NK-92 treated with Interleukin-12 subunit alpha and Interleukin-12 subunit beta, amount 100 ng/mL, for 24 hours (cell line): ENCODE measurements around the gene MAP1LC3C.

ENCODE experiments used
- DNase-seq: peaks from one replicate; lab custom pipeline; 2025; lab: John Stamatoyannopoulos, UW

Gene MAP1LC3C

DNA sequence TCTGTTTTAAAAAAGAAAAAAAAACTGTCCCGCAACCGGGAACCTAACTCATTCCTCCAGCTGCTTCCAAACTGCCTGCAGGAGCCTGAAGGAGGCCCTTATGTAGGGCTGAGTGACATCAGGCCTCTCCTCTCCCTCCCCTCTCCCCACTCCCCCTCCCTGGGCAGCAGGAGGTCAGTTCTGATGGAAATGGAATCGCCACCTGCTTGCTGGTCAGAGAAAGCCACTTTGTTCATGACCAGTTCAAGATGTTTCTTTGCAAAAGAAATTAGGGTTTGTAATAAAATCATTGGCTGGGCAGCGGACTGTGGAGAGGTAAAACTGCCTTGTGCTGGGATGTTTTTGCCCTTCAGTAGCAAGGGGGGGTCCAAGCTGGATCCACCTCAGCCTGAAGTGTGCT lies at the start of gene MAP1LC3C:
Gene MAP1LC3C, minus strand, starts transcription at position 73 of the 400 bp plus-strand sequence. CDS start 90 bp downstream, outside the sequence.
- DNase-seq: no peak

DNA sequence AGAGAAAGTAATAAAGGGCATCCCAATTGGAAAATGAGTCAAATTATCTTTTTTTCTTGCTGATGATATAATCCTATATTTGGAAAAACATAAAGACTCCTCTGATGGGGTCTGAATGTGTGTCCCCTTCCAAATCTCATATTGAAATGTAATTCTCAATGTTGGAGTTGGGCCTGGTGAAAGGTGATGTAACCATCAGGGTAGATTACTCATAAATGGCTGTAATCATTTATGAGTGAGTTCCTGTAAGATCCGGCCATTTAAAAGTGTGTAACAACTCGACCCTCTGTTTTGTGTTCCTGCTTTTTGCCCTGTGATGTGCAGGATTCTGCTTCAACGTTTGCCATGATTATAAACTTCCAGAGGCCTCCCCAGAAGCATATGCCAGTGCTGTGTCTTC lies 44.3 kb upstream of the MAP1LC3C start:
- no peak for DNase-seq

DNA sequence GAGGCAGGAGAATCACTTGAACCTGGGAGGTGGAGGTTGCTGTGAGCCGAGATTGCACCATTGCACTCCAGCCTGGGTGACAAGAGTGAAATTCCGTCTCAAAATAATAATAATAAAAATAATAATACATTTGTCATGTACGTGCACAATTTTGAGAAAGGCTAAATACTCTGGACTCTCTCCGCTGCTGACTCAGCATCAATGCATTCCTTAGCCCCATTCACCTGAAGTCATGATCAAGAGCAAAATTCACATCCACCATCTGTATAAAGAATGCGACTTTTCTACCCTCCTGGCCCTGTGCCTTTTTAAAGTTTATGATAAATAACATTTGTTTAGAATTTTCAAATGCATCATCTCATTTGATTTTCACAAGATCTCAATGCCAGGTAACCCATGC lies 35.5 kb upstream of the MAP1LC3C start:
- DNase-seq: no peak

DNA sequence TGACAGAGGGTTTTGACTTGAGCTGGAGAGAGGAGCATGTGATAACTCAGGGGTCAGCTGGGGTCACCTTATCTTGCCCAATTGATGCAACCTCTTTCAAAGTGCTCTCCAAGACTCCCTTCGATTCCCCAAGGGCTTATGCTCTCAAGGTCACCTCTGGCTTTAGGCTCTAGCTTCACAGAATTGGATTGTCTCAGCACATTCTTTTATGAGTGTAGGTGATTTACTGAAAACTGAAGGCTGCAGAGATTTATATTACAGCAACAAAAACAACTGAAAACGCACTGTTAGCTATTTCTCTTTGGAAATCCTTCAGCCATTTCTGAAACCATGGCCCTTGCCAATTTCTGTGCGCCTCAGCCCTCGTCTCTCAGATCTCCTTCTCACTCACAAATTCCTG lies 34.5 kb upstream of the MAP1LC3C start:
- no peak for DNase-seq

DNA sequence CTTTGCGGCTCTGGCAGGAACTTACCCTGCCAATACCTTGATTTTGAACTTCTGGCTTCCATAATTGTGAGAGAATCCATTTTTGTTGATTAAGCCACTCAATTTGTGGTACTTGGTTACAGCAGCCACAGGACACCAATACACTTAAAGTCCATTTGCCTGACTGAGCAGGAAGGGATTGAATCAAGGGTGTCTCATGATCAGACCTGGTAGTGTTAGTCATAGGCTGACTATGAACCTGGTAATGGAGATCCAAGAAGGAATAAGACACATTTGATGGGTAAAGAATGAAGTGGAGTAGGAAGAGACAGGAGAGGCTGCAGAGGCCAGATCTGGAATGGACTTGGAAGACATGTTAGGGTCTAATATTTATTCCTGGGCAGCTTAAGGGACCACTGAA lies 31.2 kb upstream of the MAP1LC3C start:
- no peak for DNase-seq

DNA sequence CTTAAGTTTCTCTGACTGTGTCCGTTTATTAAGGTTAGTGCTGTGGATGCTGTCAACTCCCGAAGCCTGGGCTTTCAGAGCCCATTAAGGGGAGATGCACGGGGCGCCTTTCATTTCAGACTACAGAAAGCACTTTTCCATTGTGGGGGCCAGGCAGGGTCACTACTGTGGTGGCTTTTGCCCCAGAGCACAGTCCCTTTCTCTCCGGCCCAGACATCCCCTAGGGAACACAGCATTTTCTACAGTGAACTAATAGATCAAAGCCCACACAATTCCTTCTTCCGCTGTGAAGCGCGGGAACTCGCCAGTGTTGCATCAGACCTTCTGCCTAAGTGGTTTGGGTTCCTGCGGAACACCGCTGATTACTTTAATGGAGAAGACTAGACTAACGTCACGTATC lies 26.8 kb upstream of the MAP1LC3C start:
- DNase-seq: no peak

DNA sequence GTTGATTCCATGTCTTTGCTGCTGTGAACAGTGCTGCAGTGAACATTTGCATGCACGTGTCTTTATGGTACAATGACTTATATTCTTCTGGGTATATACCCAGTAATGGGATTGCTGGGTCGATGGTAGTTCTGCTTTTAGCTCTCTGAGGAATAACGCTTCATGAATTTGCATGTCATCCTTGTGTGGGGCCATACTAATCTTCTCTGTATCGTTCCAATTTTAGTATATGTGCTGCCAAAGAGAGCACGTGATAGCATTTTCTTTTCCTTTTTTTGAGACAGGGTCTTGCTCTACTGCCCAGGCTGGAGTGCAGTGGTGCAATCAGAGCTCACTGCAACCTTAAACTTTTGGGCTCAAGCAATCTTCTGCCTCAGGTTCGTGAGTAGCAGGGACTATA lies 24.9 kb upstream of the MAP1LC3C start:
- DNase-seq: no peak

DNA sequence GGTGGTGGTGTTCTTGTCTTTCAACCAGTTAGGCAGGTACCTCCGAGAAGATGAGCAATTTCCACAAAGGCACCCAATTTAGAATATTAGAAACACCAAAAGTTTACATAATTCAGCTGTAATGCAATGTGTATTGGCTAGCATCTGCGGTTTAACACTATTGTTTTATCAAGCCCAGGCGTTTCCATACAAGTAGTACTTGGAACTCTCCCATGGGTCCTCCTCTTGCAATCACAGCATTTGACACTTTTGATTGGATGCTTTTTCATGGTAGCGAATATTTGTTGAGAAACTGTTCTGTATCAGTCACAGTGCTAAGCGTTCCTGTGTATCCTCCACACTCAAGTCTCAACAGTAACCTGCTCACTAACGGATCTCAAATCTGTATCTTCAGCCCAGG lies 20.1 kb upstream of the MAP1LC3C start:
- no peak for DNase-seq

DNA sequence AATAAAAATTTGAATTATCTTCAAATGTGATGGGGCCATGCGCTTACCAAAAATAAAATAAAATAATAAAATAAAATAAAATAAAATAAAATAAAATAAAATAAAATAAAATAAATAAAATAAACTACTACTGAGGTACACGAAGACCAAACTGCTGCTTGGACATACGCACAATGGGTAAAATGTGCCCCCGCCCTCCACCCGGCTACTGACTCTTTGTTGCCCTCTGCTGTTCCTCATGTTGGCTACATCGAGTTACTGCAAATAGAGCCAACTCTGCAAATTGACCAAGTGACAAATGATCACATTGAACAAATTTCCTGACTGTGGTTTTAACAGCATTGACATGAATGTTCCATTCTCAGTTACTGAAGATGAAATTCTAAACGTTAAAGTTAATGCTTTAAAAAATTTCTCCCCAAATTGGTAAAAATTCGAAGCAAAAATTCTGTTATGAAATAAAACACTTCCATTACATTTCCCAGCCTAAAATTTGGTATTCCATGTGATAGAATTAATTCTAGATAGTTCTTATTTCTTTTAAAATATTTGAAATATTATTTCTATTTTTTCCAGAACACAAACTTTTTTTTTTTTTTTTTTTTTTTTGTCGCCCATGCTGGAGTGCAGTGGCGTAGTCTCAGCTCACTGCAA lies 18.8 kb upstream of the MAP1LC3C start:
- DNase-seq: peak; percentile 18

DNA sequence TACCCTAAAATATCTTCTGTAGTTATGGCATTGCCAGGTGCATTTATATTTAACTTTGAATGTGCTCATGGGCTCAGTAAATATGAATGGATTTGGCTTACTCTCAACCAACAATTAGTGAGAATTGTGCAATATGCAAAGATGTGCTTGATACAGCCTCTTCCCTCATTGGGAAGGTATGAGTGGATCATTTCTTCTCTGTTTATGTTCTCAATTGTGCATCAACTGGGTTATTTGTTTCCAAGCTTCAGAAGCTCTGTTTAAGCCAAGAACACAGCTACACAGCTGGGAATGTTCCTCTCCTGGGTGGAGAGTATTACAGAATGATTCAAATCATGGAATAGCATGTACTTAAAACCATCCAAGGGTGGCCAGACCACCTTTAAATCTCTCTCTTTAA lies 17.6 kb upstream of the MAP1LC3C start:
- no peak for DNase-seq

DNA sequence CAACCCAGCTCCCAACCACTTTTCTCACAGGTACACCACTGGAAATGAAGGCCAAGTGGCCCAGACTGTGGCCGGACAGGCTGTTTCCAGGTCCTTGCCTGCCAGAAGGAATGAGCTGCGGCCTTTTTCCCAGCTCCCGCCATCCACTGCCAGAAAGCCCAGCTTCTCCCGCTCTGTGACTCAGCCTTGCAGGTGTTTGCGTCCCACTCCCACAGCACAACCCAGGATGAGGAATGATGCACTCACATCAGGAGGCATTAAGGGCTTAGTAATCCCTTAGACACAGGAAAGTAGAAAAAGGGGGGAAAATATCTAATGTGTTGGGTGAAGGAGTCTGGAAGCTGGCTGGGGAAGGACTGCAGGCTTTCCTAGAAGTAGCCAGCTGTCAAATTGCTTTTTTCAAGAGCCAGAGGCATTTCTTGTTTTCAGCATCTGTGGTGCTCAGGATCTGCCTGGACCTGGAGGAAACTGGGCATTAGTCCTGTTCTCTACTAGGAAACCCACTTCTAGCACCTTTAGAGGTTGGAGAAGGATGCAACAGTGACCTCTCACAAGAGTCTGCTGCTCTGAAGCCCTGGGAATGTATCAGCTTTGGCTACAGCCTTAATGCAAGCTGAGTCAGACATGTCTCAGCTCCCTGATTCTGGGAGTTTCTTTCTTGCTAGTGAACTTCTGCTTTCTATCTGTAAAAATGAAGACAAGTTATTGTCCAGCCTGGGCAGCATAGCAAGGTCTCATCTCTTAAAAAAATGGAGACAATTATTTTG lies 13.2 kb upstream of the MAP1LC3C start:
- no peak for DNase-seq

DNA sequence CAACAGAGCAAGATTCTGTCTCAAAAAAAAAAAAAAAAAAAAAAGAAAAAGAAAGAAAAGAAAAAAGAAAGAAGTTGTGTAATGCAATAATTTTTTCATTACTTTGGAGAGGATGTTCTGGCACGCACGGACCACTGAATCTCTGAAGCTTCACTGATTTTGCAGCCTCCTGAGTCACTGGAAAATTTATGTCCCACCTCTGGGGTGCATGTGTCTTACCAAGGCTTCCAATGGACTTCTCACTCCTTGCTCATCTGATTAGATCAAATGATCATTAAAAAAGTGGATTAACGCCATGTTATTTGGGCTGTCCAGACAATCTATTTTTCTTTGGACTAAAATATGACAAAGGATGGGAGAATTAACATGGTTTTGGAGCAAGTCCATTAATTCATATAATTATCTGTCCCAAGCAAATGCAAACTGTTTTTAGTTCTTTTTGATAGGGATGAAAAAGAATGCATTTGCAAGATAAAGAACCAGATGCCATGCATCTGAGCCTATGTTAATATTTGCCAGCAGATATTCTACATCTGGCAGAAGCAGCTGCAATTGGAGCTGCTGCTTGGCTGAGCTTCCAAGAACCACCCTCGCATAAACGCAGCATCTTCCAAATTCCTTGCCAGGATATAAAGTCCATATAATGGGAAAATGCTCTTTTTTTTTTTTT lies 10.1 kb upstream of the MAP1LC3C start:
- DNase-seq: no peak

DNA sequence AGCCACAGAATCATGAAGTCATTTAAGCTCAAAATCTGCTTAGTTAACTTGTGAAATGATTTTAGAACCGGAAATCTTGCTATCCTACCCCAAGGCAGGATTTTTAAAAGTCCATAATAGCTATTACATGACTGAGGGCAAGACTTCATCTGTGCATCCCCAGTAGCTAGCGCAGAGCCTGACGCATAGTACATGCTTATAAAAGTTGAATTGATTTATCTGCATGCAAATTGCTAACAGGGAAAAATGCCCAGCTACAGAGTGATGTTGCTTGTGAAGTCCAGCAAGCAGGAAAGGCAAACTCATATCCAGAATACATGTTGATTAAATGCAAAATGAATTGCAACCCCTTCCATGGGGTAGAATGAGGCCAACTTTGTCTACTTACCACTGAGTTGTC lies 8.1 kb upstream of the MAP1LC3C start:
- no peak for DNase-seq

DNA sequence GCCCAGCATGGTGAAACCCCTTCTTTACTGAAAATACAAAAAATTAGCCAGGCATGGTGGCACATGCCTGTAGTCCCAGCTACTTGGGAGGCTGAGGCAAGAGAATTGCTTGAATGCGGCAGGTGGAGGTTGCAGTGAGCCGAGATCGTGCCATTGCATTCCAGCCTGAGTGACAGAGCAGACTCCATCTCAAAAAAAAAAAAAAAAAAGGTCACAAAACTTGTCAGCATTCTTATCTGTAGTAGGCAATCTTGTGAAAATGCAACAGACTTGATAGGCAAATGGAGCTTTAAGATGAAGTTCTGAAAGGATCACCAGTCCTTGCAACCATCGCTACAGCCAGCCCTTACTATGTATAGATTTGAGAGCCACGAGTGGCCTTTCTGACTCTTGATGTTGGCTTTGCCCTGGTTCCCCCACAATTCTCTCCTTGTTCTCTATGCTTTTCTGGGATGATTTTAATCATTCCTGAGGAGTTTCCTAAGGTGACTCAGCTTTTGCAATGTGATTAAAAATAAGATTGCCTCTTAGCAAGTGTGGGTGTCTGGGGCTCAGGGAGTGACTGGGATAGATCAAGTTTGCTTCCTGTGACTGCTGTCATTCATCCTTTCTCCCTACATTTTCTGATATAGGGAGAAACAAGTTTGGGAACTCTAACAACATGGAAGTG lies 7.1 kb upstream of the MAP1LC3C start:
- no peak for DNase-seq

DNA sequence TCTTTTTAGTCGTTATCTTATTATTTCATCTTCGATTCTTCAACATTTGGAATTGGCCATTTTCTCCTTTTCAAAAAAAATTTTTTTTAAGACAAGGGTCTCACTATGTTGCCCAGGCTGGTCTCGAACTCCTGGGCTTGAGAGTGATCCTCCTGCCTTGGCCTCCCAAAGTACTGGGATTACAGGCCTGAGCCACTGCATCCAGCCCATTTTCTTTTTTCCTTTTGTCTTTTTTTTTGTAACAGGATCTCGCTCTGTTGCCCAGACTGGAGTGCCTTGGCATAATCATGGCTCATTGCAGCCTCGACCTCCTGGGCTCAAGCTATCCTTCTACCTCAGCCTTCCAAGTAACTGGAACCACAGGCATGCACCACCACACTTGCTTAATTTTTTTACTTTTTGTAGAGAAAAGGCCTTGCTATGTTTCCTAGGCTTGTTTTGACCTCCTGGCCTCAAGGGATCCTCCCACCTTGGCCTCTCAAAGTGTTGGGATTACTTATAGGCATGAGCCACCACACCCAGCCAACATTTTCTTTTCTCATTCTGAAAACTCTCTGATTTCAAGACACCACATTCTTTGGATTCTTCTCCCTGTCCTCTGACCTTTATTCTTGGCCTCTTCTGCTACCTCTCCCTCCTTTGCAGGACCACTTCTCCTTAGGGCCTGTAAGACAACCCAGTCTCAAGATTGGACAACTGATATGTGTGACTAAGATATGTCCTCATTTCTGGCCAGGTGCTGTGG lies 6.0 kb upstream of the MAP1LC3C start:
- DNase-seq: no peak

DNA sequence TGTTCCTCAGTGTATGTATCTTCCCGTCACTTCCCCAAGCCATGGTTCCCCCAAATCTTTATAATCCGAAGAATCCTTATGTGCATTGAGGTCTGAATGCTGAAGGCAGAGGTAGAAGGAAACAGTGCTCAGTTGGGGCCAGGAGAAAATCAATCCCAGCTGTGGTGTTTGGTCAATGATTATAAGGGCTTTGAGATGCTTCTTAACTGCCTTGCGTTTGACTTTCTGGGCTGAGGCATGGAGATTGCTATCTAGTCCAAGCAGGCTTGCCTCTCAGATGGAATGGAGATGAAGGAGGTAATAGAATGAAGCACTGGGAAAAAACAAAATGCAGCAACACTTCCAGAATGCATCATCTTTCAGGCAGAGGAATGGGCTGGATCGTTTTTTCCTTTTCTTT lies 3.6 kb upstream of the MAP1LC3C start:
- no peak for DNase-seq

DNA sequence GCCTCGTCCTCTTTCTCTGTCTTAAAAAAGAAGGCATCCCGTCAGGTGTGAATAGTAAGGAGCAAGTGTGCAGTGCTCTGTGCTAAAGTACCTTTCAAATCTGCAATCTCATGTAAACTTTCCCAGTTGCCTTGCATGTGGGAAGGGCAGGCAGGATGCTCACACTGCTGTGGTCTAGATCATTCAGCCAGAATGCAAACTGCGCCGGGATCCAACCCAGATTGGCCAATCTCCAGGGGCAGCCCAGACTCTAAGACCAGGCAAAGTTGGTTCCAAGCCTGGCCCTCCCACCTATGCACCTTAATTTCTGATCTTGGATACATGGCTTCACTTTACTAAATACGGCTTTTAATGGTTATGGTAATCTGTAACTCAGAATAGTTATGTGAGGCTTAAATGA lies 3.2 kb upstream of the MAP1LC3C start:
- DNase-seq: no peak

DNA sequence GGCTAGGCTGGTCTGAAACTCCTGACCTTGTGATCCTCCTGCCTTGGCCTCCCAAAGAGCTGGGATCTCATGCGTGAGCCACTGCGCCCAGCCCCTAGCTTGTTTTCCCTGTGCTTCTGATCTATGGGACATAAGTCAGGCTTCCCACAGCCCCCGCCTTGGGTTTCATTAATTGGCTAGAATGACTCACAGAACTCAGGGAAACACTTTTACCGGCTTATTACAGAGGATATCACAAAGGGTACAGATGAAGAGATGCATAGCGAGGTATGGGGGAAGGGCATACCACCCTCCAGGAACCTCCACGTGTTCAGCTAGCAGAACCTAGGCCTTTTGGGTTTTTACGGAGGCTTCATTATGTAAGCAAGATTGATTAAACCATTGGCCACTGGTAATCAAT lies 1.5 kb upstream of the MAP1LC3C start:
- DNase-seq: no peak

DNA sequence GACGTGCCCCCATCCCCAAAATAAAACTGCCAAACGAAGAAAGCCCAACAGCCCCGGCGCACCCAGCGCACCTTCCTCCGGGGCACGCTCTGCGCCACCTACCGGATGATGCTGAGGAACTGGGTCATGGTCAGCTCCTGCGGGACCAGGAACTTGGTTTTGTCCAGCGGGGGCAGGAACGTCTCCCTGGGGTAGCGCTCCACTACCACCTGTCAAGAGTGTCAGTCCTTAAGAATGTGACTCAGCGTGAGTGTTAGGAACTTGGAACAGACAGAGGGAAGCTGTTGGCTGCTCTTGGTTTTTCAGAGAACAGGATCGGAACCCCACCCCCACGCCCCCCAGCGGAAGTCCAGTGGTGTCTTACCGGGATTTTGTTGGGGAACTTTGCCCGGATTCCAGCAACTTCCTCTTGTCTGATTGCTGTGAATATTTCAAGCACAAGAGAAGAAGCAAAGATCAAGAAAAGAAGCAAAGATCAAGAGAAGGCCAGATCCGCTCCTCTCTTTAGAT lies 431 bp downstream of the MAP1LC3C start:
- no peak for DNase-seq

DNA sequence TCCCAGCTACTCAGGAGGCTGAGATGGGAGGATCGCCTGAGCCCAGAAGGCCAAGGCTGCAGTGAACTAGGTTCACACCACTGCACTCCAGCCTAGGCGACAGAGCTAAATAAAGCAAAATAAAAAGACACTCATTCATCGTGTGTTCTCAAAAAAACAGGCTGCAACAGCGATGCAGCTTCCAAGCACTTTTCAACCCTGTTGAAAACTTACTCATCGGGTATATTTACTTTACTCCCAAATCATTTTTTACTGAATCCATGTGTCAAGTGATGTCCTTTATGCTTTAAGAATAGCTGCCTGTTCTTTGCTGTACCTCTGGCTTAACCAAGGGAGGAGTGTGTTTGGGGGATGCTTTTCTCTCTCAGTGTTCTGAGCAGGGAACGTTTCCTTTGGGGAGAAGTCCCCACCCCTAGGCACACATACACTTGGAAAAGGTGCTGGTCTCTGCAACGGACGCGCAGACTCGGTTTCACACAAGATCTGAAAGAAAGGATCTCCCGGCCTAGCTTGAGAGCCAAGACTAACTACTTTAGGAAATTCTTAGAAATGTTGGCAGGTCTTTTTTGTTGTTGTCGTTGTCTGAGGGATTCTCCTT lies 1.4 kb downstream of the MAP1LC3C start:
- no peak for DNase-seq

DNA sequence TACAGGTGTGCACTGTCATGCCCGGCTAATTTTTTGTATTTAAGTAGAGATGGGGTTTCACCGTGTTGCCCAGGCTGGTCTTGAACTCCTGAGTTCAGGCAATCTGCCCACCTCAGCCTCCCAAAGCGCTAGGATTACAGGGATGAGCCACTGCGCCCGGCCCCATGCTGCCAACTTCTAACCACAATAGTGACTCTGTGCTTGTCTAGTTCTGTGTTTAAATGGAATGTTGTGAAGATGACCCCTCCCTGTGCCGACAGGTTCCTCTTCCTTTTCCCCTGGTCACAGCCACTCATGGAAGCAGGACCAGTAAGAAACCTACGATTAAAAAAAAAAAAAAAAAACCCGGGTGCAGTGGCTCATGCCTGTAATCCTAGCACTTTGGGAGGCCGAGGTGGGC lies 4.7 kb downstream of the MAP1LC3C start:
- no peak for DNase-seq
